Keratinocyte (primary cell): ENCODE data around the gene HDLBP. TPM values are rescaled to one million over a fixed set of nuclear protein-coding genes. Genes with fewer than 3 reads are reported as not detected.

Source experiments
- DNase-seq: peaks from one replicate; pipeline ENCODE4 v3.0.0-alpha.2; 2011; ENCODE audit warnings: low read depth, missing footprints, low spot score
- FAIRE-seq: peaks from 2 replicates; lab custom pipeline; 2011; peaks lifted over from hg19 to GRCh38; lab: Jason Lieb, UNC
- H2AFZ ChIP-seq: 2 replicates; pipeline ENCODE4 v1.6.0; 2012; ENCODE audit warnings: low read length, control low read depth, inconsistent platforms; ENCODE audit not compliant: control insufficient read depth
- H3K27ac ChIP-seq: 2 replicates; pipeline ENCODE4 v1.5.1; 2011; ENCODE audit warnings: low read length; ENCODE audit not compliant: control insufficient read depth, insufficient read depth
- H3K27me3 ChIP-seq: 3 replicates; pipeline ENCODE4 v1.6.0; 2011; ENCODE audit warnings: low read length; ENCODE audit not compliant: control insufficient read depth, insufficient read depth; ENCODE audit errors: extremely low read depth
- H3K36me3 ChIP-seq, 2 experiments: 2 replicates in 1 of 2; 3 replicates in 1 of 2; pipeline ENCODE4 v1.5.1; 2011; ENCODE audit warnings: low read length in 2 of 2, mild to moderate bottlenecking in 1 of 2; ENCODE audit not compliant: control insufficient read depth in 2 of 2, insufficient read depth in 2 of 2; ENCODE audit errors: extremely low read depth in 1 of 2
- H3K4me1 ChIP-seq: 3 replicates; pipeline ENCODE4 v1.5.1; 2011; ENCODE audit warnings: low read length; ENCODE audit not compliant: control insufficient read depth, insufficient read depth; ENCODE audit errors: extremely low read depth
- H3K4me2 ChIP-seq: 3 replicates; pipeline ENCODE4 v1.6.0; 2011; ENCODE audit warnings: low read depth, low read length; ENCODE audit not compliant: control insufficient read depth, insufficient read depth; ENCODE audit errors: extremely low read depth
- H3K4me3 ChIP-seq, 3 experiments: fragments of 200-600 bp in 1 of 3; sonication (generic) in 1 of 3; 2 replicates in 2 of 3; 3 replicates in 1 of 3; pipeline ENCODE4 v1.5.1; 2011 to 2016; ENCODE audit warnings: low read length in 3 of 3, mild to moderate bottlenecking in 3 of 3, control low read depth in 2 of 3, inconsistent platforms in 1 of 3, low read depth in 1 of 3, mixed read lengths in 1 of 3, mixed run types in 1 of 3, moderate library complexity in 1 of 3; ENCODE audit not compliant: control insufficient read depth in 2 of 3, insufficient read depth in 2 of 3; ENCODE audit errors: extremely low read depth in 1 of 3
- H3K79me2 ChIP-seq: 2 replicates; pipeline ENCODE4 v1.6.0; 2012; ENCODE audit warnings: low read length; ENCODE audit not compliant: control insufficient read depth, insufficient read depth
- H3K9ac ChIP-seq: 3 replicates; pipeline ENCODE4 v1.6.0; 2011; ENCODE audit warnings: low read length; ENCODE audit not compliant: control insufficient read depth, insufficient read depth; ENCODE audit errors: extremely low read depth
- H3K9me1 ChIP-seq: 3 replicates; pipeline ENCODE4 v1.6.0; 2011; ENCODE audit warnings: low read length; ENCODE audit not compliant: control insufficient read depth, insufficient read depth; ENCODE audit errors: extremely low read depth
- H3K9me3 ChIP-seq: 2 replicates; pipeline ENCODE4 v1.5.1; 2012; ENCODE audit warnings: low read depth, low read length; ENCODE audit not compliant: control insufficient read depth
- H4K20me1 ChIP-seq: 3 replicates; pipeline ENCODE4 v1.6.0; 2011; ENCODE audit warnings: low read length; ENCODE audit not compliant: control insufficient read depth, insufficient read depth; ENCODE audit errors: extremely low read depth
- EZH2 ChIP-seq: IDR thresholded peaks from one replicate; pipeline ENCODE4 v1.6.1; 2012; ENCODE audit warnings: inconsistent platforms, mild to moderate bottlenecking, low read length, moderate library complexity
- dilution Hi-C: fragments of 300-500 bp; cut with MboI; formaldehyde crosslinking; loops from one replicate; pipeline ENCODE4 v1.7.0; 2020; ENCODE audit warnings: low sequenced_read_pairs; ENCODE audit not compliant: extremely low pct_ligation_motif_present
- polyA plus RNA-seq, 5 experiments: library from polyadenylated mRNA; depleted of rRNA in 3 of 5; stranded (reverse) in 3 of 5; stranded (forward) in 1 of 5; unstranded in 1 of 5; fragments of >200 nt; gene quantifications; 1 replicate in 1 of 5; 2 replicates in 3 of 5; 3 replicates in 1 of 5; pipeline versions ENCODE4 v1.2.1 to v1.2.3, GENCODE V29; 2011 to 2012; ENCODE audit warnings: missing spikeins in 2 of 5, low read depth in 1 of 5, low replicate concordance in 1 of 5
- TF ChIP-seq, protein P1 (sequence below), 3 experiments: IDR thresholded peaks in 1 of 3; conservative IDR thresholded peaks in 1 of 3; optimal IDR thresholded peaks in 1 of 3; 2 replicates in 2 of 3; 3 replicates in 1 of 3; pipeline versions ENCODE3 to v1.5.1; 2011; ENCODE audit warnings: low read length in 3 of 3, mild to moderate bottlenecking in 3 of 3, moderate library complexity in 2 of 3, control low read depth in 1 of 3, inconsistent platforms in 1 of 3; ENCODE audit not compliant: insufficient read depth in 2 of 3; ENCODE audit errors: extremely low read depth in 1 of 3

HDLBP gene
- polyA plus RNA-seq, 1 donor (not counting 4 experiments of a cell fraction or from before 2014, with no cell fraction given), result 289 TPM

DNA sequence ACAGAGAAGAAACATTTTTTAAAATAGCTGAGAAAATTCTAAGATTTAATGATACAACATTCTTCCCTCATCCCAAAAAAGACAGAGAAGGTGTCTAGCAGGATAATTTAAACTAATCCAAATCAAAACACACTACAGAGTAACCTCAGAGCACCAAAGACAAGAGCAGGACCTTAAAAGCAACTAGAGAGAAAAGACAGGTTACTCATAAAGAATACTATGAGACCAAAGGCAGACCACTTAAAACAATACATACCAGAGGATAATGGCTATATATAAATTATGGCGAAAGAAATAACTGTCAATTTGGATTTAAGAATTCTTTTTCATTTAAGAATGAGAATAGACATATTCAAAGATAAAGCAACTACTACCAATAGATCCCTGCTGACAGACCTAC, 40.0 kb downstream of the HDLBP start:
- H4K20me1 ChIP-seq, result peaks cover 13% of the 10 kb centered on the region
- FAIRE-seq (no peak), DNase-seq (no peak)
- peaks cover 15% of the 10 kb centered on the region for H3K4me1 ChIP-seq
- H3K27ac ChIP-seq, result no peak overlapping the region
- no peak overlapping the region for H3K4me3 ChIP-seq
- H3K9ac ChIP-seq, result no peak overlapping the region
- H3K4me2 ChIP-seq, result no peak overlapping the region
- no peak overlapping the region for H2AFZ ChIP-seq
- peaks cover 6% of the 10 kb centered on the region for H3K9me1 ChIP-seq
- H3K9me3 ChIP-seq, result no peaks in the 10 kb centered on the region
- H3K36me3 ChIP-seq, result peaks cover 0 to 9% of the 10 kb centered on the region in 2 experiments
- no peak for TF ChIP-seq EZH2
- TF ChIP-seq, protein P1, sequence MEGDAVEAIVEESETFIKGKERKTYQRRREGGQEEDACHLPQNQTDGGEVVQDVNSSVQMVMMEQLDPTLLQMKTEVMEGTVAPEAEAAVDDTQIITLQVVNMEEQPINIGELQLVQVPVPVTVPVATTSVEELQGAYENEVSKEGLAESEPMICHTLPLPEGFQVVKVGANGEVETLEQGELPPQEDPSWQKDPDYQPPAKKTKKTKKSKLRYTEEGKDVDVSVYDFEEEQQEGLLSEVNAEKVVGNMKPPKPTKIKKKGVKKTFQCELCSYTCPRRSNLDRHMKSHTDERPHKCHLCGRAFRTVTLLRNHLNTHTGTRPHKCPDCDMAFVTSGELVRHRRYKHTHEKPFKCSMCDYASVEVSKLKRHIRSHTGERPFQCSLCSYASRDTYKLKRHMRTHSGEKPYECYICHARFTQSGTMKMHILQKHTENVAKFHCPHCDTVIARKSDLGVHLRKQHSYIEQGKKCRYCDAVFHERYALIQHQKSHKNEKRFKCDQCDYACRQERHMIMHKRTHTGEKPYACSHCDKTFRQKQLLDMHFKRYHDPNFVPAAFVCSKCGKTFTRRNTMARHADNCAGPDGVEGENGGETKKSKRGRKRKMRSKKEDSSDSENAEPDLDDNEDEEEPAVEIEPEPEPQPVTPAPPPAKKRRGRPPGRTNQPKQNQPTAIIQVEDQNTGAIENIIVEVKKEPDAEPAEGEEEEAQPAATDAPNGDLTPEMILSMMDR (optimal IDR thresholded peaks at IDR 0.05 in 1 of 3, IDR thresholded peaks at IDR 0.05 in 1 of 3, conservative IDR thresholded peaks at IDR 0.05 in 1 of 3; ENCODE audit: extremely low read depth in 1 of 3, insufficient read depth in 2 of 3, low read length in 3 of 3), result no peak
- dilution Hi-C loops, result no loop called here
- peaks cover 87% of the 10 kb centered on the region for H3K79me2 ChIP-seq
- no peaks in the 10 kb centered on the region for H3K27me3 ChIP-seq

DNA sequence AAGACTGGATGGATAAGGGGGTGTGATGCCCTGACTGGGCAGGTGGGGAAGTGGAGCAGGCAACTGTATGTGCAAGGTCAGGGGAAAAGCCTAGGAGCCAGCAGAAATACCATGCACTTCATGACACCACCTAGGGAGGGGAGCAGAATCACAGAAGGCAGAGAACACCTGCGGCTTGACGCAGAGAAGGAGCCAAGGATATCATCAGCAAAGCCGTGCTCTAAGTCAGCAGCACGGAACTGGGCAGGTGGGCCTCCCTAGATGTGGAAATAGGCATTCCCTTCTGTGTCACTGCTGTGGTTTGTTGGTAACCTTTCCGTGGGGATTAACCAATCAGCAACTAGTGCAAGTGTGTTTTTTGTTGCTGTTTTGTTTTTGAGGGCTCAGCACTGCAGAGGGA, 41.3 kb downstream of the HDLBP start:
- H3K79me2 ChIP-seq, result peaks cover 88% of the 10 kb centered on the region
- H3K9me3 ChIP-seq, result no peaks in the 10 kb centered on the region
- H3K9ac ChIP-seq, result no peak overlapping the region
- peaks cover 25% of the 10 kb centered on the region for H4K20me1 ChIP-seq
- FAIRE-seq, result no peak
- TF ChIP-seq EZH2, result no peak
- TF ChIP-seq, protein P1 (optimal IDR thresholded peaks at IDR 0.05 in 1 of 3, IDR thresholded peaks at IDR 0.05 in 1 of 3, conservative IDR thresholded peaks at IDR 0.05 in 1 of 3; ENCODE audit: extremely low read depth in 1 of 3, insufficient read depth in 2 of 3, low read length in 3 of 3), result no peak
- H2AFZ ChIP-seq, result no peak overlapping the region
- no peak for DNase-seq
- dilution Hi-C loops, result no loop called here
- H3K4me2 ChIP-seq, result no peak overlapping the region
- H3K9me1 ChIP-seq, result peaks cover 12% of the 10 kb centered on the region
- no peaks in the 10 kb centered on the region for H3K27me3 ChIP-seq
- H3K4me3 ChIP-seq, result no peak overlapping the region
- no peak overlapping the region for H3K27ac ChIP-seq
- peaks cover 2 to 12% of the 10 kb centered on the region in 2 experiments for H3K36me3 ChIP-seq
- H3K4me1 ChIP-seq, result peaks cover 29% of the 10 kb centered on the region
